Head of caudate nucleus (tissue), 42 donors: ENCODE results near the gene SLC38A5.

Experiments
- DNase-seq, 42 donors: peaks; one replicate each; pipeline versions ENCODE4 v3.0.0 to v3.0.0-alpha.2; 2020 to 2021; ENCODE audit warnings: mixed read lengths in 7 of 42
- intact Hi-C: fragments of 100-400 bp; cut with DNase I; formaldehyde crosslinking; loops from one replicate; pipeline ENCODE4 v1.15.0; 2022

The SLC38A5 gene

GRCh38 chrX:48493890-48494364, 23.9 kb upstream of the SLC38A5 start:
- DNase-seq: peak in 14 of 42 donors; percentile 2 to 45 (median 23)
- intact Hi-C loops: no loop called here

- intact Hi-C loops: no loop called here
- no peak for DNase-seq
These were observed 22.3 kb upstream of the SLC38A5 start for GRCh38 chrX:48492293-48492910.

GRCh38 chrX:48491809-48492208, 21.7 kb upstream of the SLC38A5 start:
- intact Hi-C loops: no loop called here
- DNase-seq: no peak

GRCh38 chrX:48490661-48491060, 20.6 kb upstream of the SLC38A5 start:
- DNase-seq: peak in 1 of 42 donors; percentile 21
- intact Hi-C loops: no loop called here

- intact Hi-C loops: no loop called here
- DNase-seq: no peak
These were observed 19.8 kb upstream of the SLC38A5 start for GRCh38 chrX:48489892-48490291.

- intact Hi-C loops: no loop called here
- no peak for DNase-seq
These were observed 19.2 kb upstream of the SLC38A5 start for GRCh38 chrX:48489296-48489695.

- no peak for DNase-seq
- intact Hi-C loops: no loop called here
These were observed 18.0 kb upstream of the SLC38A5 start for GRCh38 chrX:48488034-48488433.

GRCh38 chrX:48487362-48487798, 17.3 kb upstream of the SLC38A5 start:
- no peak for DNase-seq
- intact Hi-C loops: no loop called here

- DNase-seq: no peak
- intact Hi-C loops: no loop called here
These were observed 12.5 kb upstream of the SLC38A5 start for GRCh38 chrX:48482526-48482925.

GRCh38 chrX:48480583-48480982, 10.5 kb upstream of the SLC38A5 start:
- intact Hi-C loops: no loop called here
- peak in 28 of 42 donors; percentile 7 to 74 (median 31) for DNase-seq

- intact Hi-C loops: no loop called here
- DNase-seq: no peak
These were observed 10.1 kb upstream of the SLC38A5 start for GRCh38 chrX:48480142-48480541.

GRCh38 chrX:48478806-48479205, 8.7 kb upstream of the SLC38A5 start:
- no peak for DNase-seq
- intact Hi-C loops: loop anchor here (10.0 kb wide), 1 partner anchor 116 kb away; the partner anchor contains the start of gene WDR13

GRCh38 chrX:48477960-48478755, 8.1 kb upstream of the SLC38A5 start:
- no peak for DNase-seq
- intact Hi-C loops: loop anchor here (10.0 kb wide), 1 partner anchor 117 kb away; the partner anchor contains the start of gene WDR13

GRCh38 chrX:48476919-48477318, 6.9 kb upstream of the SLC38A5 start:
- intact Hi-C loops: loop anchor here (10.0 kb wide), 1 partner anchor 118 kb away; the partner anchor contains the start of gene WDR13

GRCh38 chrX:48475774-48476577, 5.9 kb upstream of the SLC38A5 start, which contains the start of gene FTSJ1:
TSS of gene FTSJ1 (plus strand) at chrX:48476199. CDS start at chrX:48478048, 1,849 bp downstream.
- intact Hi-C loops: loop anchor here (10.0 kb wide), 1 partner anchor 119 kb away; the partner anchor contains the start of gene WDR13
- peak; percentile 85 to 96 (median 92) for DNase-seq

More at GRCh38 chrX:48476919-48477318, 6.9 kb upstream of the SLC38A5 start:
- no peak for DNase-seq

GRCh38 chrX:48475296-48475695, 5.2 kb upstream of the SLC38A5 start:
- DNase-seq: no peak
- intact Hi-C loops: loop anchor here (10.0 kb wide), 1 partner anchor 120 kb away; the partner anchor contains the start of gene WDR13

- DNase-seq: no peak
- intact Hi-C loops: loop anchor here (10.0 kb wide), 1 partner anchor 120 kb away; the partner anchor contains the start of gene WDR13
These were observed 4.5 kb upstream of the SLC38A5 start for GRCh38 chrX:48474581-48474980.

- DNase-seq: peak in 14 of 42 donors; percentile 13 to 53 (median 36)
- intact Hi-C loops: loop anchor here (10.0 kb wide), 1 partner anchor 121 kb away; the partner anchor contains the start of gene WDR13
These were observed 4.1 kb upstream of the SLC38A5 start for GRCh38 chrX:48474127-48474526.

GRCh38 chrX:48473704-48473990, 3.6 kb upstream of the SLC38A5 start:
- no peak for DNase-seq
- intact Hi-C loops: loop anchor here (10.0 kb wide), 1 partner anchor 121 kb away; the partner anchor contains the start of gene WDR13
